Measurements from ENCODE around the gene NTRK3. TPM values are rescaled to one million over a fixed set of nuclear protein-coding genes. Genes with fewer than 3 reads are reported as not detected.

NTRK3 gene
- polyA plus RNA-seq, 1 donor: 3.2 TPM

- DNase-seq: no peak
Measured at GRCh38 chr15:88118035-88118434, 138.5 kb downstream of the NTRK3 start.

GRCh38 chr15:88115486-88116152 is 140.9 kb downstream of the NTRK3 start:
- no peak for DNase-seq

GRCh38 chr15:88113613-88114308 is 142.8 kb downstream of the NTRK3 start:
- DNase-seq: no peak

- DNase-seq: no peak
Measured at GRCh38 chr15:88108991-88109390, 147.5 kb downstream of the NTRK3 start.

- peak; percentile 34 for DNase-seq
Measured at GRCh38 chr15:88108477-88108876, 148.1 kb downstream of the NTRK3 start.

GRCh38 chr15:88106074-88106473 is 150.5 kb downstream of the NTRK3 start:
- no peak for DNase-seq

GRCh38 chr15:88104357-88104756 is 152.2 kb downstream of the NTRK3 start:
- no peak for DNase-seq

- DNase-seq: no peak
Measured at GRCh38 chr15:88100181-88100580, 156.4 kb downstream of the NTRK3 start.

- DNase-seq: no peak
Measured at GRCh38 chr15:88098361-88098760, 158.2 kb downstream of the NTRK3 start.

- DNase-seq: no peak
Measured at GRCh38 chr15:88091444-88092016, 165.0 kb downstream of the NTRK3 start.

- peak; percentile 61 for DNase-seq
Measured at GRCh38 chr15:88090481-88091011, 166.0 kb downstream of the NTRK3 start.

GRCh38 chr15:88089731-88090130 is 166.8 kb downstream of the NTRK3 start:
- no peak for DNase-seq

GRCh38 chr15:88089024-88089620 is 167.4 kb downstream of the NTRK3 start:
- DNase-seq: no peak

GRCh38 chr15:88083811-88084760 is 172.5 kb downstream of the NTRK3 start:
- peak; percentile 79 for DNase-seq

GRCh38 chr15:88080616-88081015 is 175.9 kb downstream of the NTRK3 start:
- no peak for DNase-seq

GRCh38 chr15:88077296-88078020 is 179.1 kb downstream of the NTRK3 start:
- no peak for DNase-seq

- DNase-seq: no peak
Measured at GRCh38 chr15:88076328-88076727, 180.2 kb downstream of the NTRK3 start.

- DNase-seq: no peak
Measured at GRCh38 chr15:88075102-88075501, 181.4 kb downstream of the NTRK3 start.

GRCh38 chr15:88074386-88074785 is 182.2 kb downstream of the NTRK3 start:
- no peak for DNase-seq

- no peak for DNase-seq
Measured at GRCh38 chr15:88073391-88073691, 183.2 kb downstream of the NTRK3 start.

- DNase-seq: no peak
Measured at GRCh38 chr15:88072598-88073390, 183.7 kb downstream of the NTRK3 start.

Data from hindlimb muscle (tissue), 1 donor.